ENCODE data around the gene CD34.

- TF ChIP-seq CTCF (conservative IDR thresholded peaks at IDR 0.05) (no peak), EZH2 (IDR thresholded peaks at IDR 0.05; ENCODE audit: low read depth) (no peak)
Measured at GRCh38 chr1:207908107-207908734, 2.7 kb downstream of the CD34 start.

All from PC-9 (cell line).